ENCODE data around the gene LDLRAD2. TPM values are rescaled to one million over a fixed set of nuclear protein-coding genes. Genes with fewer than 3 reads are reported as not detected.

Gene LDLRAD2
- polyA plus RNA-seq, 2 of the 4 experiments (the other 2 are of a cell fraction) = 0.08 TPM; not detected in 1

DNA sequence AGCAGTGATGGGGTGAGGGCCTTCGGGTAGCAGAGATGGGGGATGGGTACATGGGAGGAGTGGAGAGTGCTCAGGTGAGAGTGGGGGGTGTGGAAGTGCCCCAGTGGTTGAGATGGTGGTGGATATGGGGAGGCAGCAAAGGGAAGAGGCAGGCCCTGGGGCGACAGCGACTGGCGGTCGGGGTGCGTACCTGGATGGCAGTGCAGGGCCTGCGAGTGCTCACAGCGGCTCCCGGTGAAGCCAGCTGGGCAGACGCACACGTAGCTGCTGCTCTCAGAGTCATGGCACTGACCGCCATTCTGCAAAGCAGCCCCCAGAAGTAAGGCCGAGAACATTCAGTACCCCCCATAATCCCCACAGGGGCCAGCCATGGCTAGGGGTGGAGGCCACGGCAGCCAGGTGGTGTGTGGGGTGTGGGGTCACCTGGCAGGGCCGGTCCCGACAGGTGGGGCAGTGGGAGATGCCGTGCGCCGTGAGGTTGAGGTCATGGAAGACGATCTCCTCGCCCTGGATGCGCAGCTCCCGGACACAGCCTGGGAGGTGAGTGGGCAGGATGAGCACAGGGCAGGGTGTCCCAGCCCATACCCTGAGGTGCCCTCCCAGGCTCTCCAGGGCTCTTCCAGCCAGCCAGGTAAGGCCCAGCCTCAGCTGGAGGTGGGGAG, 18.9 kb downstream of the LDLRAD2 start:
- H3K4me3 ChIP-seq = no peak overlapping the region
- ChIA-PET CTCF (no interaction called here), POLR2A (no interaction called here)
- 97% methylated on average over 9 of the region's 23 CpGs for WGBS (ENCODE audit: missing lambda C conversion rate)
- TF ChIP-seq EHMT2 (IDR thresholded peaks at IDR 0.05; ENCODE audit: low read depth) (no peak), JUN (IDR thresholded peaks at IDR 0.05) (no peak), ZSCAN20 (CRISPR knock-in tag; IDR thresholded peaks at IDR 0.05) (no peak), RNF2 (IDR thresholded peaks at IDR 0.05; ENCODE audit: borderline replicate concordance, low read depth) (no peak), SMC3 (IDR thresholded peaks at IDR 0.05) (no peak), POLR2AphosphoS2 (conservative IDR thresholded peaks at IDR 0.05; ENCODE audit: low read length) (no peak)
- DNase-seq (ENCODE audit: low read depth in 1 of 2, low spot score in 1 of 2) (no peak), FAIRE-seq (no peak), ATAC-seq (no peak)
- no peak overlapping the region for H3K4me2 ChIP-seq
- H3K27ac ChIP-seq = no peak overlapping the region
- H3K4me1 ChIP-seq = no peaks in the 10 kb centered on the region
- H3K9me3 ChIP-seq = peaks cover 21% of the 10 kb centered on the region

DNA sequence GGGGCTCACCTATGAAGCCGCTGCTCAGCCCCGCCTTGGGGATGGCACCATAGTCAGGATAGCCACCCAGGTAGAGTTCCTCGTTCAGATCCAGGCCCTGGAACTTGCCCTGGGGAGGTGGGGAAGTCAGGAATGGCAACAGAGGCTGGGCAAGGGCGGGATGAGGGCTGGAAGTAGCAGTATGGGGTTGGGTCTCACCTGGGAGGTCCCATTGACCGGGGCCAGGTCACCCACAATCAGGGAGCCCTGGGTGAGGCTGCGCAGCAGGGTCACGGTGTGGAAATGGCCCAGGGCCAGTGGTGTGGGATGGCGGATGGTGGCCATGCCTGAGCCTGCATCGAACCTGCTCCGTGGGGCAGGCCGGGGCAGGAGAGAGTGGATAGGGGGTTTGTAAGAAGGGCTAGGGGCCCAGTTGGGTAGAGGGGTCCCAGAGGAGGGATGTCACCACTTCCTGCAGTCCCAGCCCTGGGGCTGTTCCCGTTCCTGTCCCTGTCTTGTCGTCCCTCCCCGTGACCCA, 19.4 kb downstream of the LDLRAD2 start:
- Histone ChIP-seq H3K27ac (no peak overlapping the region), H3K4me1 (no peaks in the 10 kb centered on the region), H3K9me3 (peaks cover 21% of the 10 kb centered on the region), H3K4me3 (no peak overlapping the region), H3K4me2 (no peak overlapping the region)
- ATAC-seq (no peak), FAIRE-seq (no peak), DNase-seq (ENCODE audit: low read depth in 1 of 2, low spot score in 1 of 2) (no peak)
- POLR2A ChIA-PET = no interaction called here
- TF ChIP-seq MYC (IDR thresholded peaks at IDR 0.05; ENCODE audit: borderline replicate concordance, low read length) = no peak
- TF ChIP-seq, protein P1, sequence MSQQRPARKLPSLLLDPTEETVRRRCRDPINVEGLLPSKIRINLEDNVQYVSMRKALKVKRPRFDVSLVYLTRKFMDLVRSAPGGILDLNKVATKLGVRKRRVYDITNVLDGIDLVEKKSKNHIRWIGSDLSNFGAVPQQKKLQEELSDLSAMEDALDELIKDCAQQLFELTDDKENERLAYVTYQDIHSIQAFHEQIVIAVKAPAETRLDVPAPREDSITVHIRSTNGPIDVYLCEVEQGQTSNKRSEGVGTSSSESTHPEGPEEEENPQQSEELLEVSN (IDR thresholded peaks at IDR 0.05; ENCODE audit: borderline replicate concordance, low read depth) = no peak
- no peak for TF ChIP-seq GATA3 (IDR thresholded peaks at IDR 0.05; ENCODE audit: borderline replicate concordance)
- TF ChIP-seq RNF2 (IDR thresholded peaks at IDR 0.05; ENCODE audit: borderline replicate concordance, low read depth) = no peak
- TF ChIP-seq POLR2AphosphoS2 (conservative IDR thresholded peaks at IDR 0.05; ENCODE audit: low read length) = no peak
- no peak for TF ChIP-seq FOXS1 (CRISPR knock-in tag; IDR thresholded peaks at IDR 0.05)
- TF ChIP-seq, protein P2, sequence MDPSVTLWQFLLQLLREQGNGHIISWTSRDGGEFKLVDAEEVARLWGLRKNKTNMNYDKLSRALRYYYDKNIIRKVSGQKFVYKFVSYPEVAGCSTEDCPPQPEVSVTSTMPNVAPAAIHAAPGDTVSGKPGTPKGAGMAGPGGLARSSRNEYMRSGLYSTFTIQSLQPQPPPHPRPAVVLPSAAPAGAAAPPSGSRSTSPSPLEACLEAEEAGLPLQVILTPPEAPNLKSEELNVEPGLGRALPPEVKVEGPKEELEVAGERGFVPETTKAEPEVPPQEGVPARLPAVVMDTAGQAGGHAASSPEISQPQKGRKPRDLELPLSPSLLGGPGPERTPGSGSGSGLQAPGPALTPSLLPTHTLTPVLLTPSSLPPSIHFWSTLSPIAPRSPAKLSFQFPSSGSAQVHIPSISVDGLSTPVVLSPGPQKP (IDR thresholded peaks at IDR 0.05; ENCODE audit: low read depth, low read length) = no peak
- CTCF ChIA-PET = no interaction called here
- WGBS (ENCODE audit: missing lambda C conversion rate) = 92% methylated on average over 10 of the region's 14 CpGs

DNA sequence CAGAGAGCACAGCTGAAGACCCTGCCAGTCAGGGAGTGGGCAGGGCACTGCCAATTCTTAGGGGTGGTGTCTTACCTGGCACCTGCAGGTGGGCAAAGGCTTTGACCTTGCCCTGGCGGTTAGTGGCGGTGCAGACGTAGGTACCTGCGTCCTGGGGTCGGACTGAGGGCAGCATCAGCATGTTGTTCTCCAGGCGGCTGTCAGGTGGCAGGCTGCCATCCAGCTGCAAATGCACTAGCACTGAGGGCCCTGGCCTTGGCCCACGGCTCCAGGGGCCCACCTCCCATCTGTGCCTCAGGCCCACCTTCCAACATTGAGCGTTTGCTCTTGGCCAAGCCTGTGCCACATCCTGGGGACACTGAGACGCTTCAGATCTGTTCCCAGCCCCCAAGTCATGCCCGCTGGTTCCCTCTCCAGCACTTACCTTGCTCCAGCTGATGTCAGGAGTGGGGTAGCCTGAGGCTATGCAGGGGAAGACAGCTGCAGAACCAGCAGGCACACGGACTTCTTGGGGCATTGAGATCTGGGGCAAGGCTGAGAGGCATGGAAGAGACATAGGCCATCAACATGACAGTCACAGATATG, 21.4 kb downstream of the LDLRAD2 start:
- FAIRE-seq (no peak), ATAC-seq (no peak), DNase-seq (ENCODE audit: low read depth in 1 of 2, low spot score in 1 of 2) (no peak)
- peaks cover 21% of the 10 kb centered on the region for H3K9me3 ChIP-seq
- TF ChIP-seq HOXA7 (CRISPR knock-in tag; IDR thresholded peaks at IDR 0.05) (no peak), FOSB (CRISPR knock-in tag; IDR thresholded peaks at IDR 0.05) (no peak), HOXB5 (CRISPR knock-in tag; IDR thresholded peaks at IDR 0.05) (no peak), ZC3H11A (IDR thresholded peaks at IDR 0.05) (no peak), CHD2 (IDR thresholded peaks at IDR 0.05; ENCODE audit: low read length, partially characterized antibody) (no peak), CEBPB (IDR thresholded peaks at IDR 0.05) (no peak), RCOR1 (IDR thresholded peaks at IDR 0.05; ENCODE audit: low read depth, low read length) (no peak), RAD21 (conservative IDR thresholded peaks at IDR 0.05 in 1 of 2, IDR thresholded peaks at IDR 0.05 in 1 of 2) (no peak), POLR2AphosphoS2 (conservative IDR thresholded peaks at IDR 0.05; ENCODE audit: low read length) (no peak), RARB (CRISPR knock-in tag; IDR thresholded peaks at IDR 0.05) (no peak), RNF2 (IDR thresholded peaks at IDR 0.05; ENCODE audit: borderline replicate concordance, low read depth) (no peak)
- TF ChIP-seq, protein P3, sequence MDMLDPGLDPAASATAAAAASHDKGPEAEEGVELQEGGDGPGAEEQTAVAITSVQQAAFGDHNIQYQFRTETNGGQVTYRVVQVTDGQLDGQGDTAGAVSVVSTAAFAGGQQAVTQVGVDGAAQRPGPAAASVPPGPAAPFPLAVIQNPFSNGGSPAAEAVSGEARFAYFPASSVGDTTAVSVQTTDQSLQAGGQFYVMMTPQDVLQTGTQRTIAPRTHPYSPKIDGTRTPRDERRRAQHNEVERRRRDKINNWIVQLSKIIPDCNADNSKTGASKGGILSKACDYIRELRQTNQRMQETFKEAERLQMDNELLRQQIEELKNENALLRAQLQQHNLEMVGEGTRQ (IDR thresholded peaks at IDR 0.05) = no peak
- H3K4me2 ChIP-seq = no peak overlapping the region
- no peak overlapping the region for H3K27ac ChIP-seq
- 95% methylated on average over 6 of the region's 11 CpGs for WGBS (ENCODE audit: missing lambda C conversion rate)
- H3K4me1 ChIP-seq = no peaks in the 10 kb centered on the region
- ChIA-PET POLR2A (no interaction called here), CTCF (no interaction called here)
- no peak overlapping the region for H3K4me3 ChIP-seq

Data from A549 (cell line).